ENCODE measurements around the gene WFS1.

The WFS1 gene

DNA sequence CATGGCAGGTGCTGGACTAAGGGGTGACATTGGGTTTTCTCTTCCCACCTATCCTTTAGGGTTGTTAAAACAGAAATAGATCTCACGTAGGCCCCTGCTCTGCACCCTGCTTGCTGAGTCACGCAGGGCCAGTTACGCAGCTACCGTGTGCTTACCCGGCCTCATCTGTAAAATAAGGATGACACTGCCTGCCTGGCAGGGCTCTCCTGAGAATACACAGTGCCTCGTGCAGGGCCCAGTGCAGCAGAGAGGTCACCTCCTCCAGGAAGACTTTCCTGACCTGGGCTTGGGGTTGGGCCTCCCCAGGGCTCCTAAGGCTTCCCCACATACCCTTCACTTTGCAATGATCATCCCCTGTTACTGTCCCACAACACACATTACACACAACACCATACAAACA lies 35.7 kb upstream of the WFS1 start:
- Histone ChIP-seq H3K4me3 (ENCODE audit: low read depth, low read length) (no peak overlapping the region), H3K27me3 (replicated peaks) (no peaks in the 10 kb centered on the region), H3K27ac (no peak overlapping the region), H3K36me3 (replicated peaks) (no peaks in the 10 kb centered on the region)
- in situ Hi-C loops (cut with HindIII; ENCODE audit: low pct_ligation_motif_present, low sequenced_read_pairs), result no loop called here
- DNase-seq, result no peak
- no peak for TF ChIP-seq CTCF (IDR thresholded peaks at IDR 0.05; ENCODE audit: low read depth, low read length, missing control alignments)

DNA sequence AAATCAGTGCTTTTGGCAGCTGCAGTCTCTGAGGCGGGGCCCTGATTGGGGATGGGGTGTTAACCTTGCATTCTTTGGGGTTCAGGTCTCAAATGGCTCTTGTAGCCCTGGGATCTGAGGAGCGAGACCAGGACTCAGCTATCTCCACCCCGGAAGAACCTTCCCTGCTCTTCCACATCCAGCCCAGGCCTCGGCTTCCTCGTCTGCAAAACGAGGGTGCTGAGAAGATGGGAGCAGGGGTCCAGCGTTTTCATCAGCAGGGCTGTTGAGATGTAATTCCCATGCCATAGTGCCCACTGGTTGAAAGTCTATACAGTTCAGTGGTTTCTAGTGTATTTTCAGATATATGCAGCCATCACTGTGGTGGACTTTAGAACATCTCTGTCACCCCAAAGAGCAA lies 34.6 kb upstream of the WFS1 start:
- no peak overlapping the region for H3K27ac ChIP-seq
- H3K27me3 ChIP-seq (replicated peaks), result no peaks in the 10 kb centered on the region
- no peak overlapping the region for H3K4me3 ChIP-seq (ENCODE audit: low read depth, low read length)
- DNase-seq, result no peak
- no peaks in the 10 kb centered on the region for H3K36me3 ChIP-seq (replicated peaks)
- no peak for TF ChIP-seq CTCF (IDR thresholded peaks at IDR 0.05; ENCODE audit: low read depth, low read length, missing control alignments)
- in situ Hi-C loops (cut with HindIII; ENCODE audit: low pct_ligation_motif_present, low sequenced_read_pairs), result no loop called here

GRCh38 chr4:6235901-6236640 lies 33.6 kb upstream of the WFS1 start:
- in situ Hi-C loops (cut with HindIII; ENCODE audit: low pct_ligation_motif_present, low sequenced_read_pairs), result no loop called here
- Histone ChIP-seq H3K27ac (no peak overlapping the region), H3K36me3 (replicated peaks) (no peaks in the 10 kb centered on the region), H3K27me3 (replicated peaks) (no peaks in the 10 kb centered on the region), H3K4me3 (ENCODE audit: low read depth, low read length) (no peak overlapping the region)
- no peak for DNase-seq
- TF ChIP-seq CTCF (IDR thresholded peaks at IDR 0.05; ENCODE audit: low read depth, low read length, missing control alignments), result no peak

DNA sequence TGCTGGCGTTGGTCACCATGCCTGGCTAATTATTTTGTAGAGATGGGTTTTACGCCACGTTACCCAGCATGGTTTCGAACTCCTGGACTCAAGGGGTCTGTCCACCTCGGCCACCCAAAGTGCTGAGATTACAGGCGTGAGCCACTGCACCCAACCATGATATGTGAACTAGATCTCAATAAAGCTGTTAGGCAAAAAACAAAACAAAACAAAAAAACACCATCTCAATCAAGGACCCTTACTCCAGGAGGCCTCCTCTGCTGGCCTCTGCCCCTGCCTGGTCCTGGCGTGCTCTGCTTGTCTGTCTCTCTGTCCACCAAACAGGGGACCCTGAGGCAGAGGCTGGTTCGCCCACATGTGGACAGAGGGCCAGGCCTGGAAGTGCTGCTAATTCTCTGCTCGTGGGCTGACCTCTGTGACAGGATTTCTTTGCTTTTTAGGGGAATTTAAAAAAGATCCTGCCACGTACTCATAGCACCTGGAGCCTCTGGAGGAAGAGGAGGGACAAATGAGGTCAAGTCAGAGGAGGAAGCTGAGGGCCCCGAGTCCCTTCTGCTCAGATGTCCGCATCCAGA lies 32.7 kb upstream of the WFS1 start:
- H3K27ac ChIP-seq, result no peak overlapping the region
- in situ Hi-C loops (cut with HindIII; ENCODE audit: low pct_ligation_motif_present, low sequenced_read_pairs), result no loop called here

GRCh38 chr4:6239486-6239885 lies 30.2 kb upstream of the WFS1 start:
- H3K27me3 ChIP-seq (replicated peaks), result no peaks in the 10 kb centered on the region
- in situ Hi-C loops (cut with HindIII; ENCODE audit: low pct_ligation_motif_present, low sequenced_read_pairs), result no loop called here
- no peak for DNase-seq
- TF ChIP-seq CTCF (IDR thresholded peaks at IDR 0.05; ENCODE audit: low read depth, low read length, missing control alignments), result no peak
- no peak overlapping the region for H3K27ac ChIP-seq
- H3K4me3 ChIP-seq (ENCODE audit: low read depth, low read length), result no peak overlapping the region
- H3K36me3 ChIP-seq (replicated peaks), result no peaks in the 10 kb centered on the region

More for the DNA sequence above, 32.7 kb upstream of the WFS1 start:
- Histone ChIP-seq H3K4me3 (ENCODE audit: low read depth, low read length) (no peak overlapping the region), H3K27me3 (replicated peaks) (no peaks in the 10 kb centered on the region), H3K36me3 (replicated peaks) (no peaks in the 10 kb centered on the region)
- TF ChIP-seq CTCF (IDR thresholded peaks at IDR 0.05; ENCODE audit: low read depth, low read length, missing control alignments), result no peak
- DNase-seq, result no peak

Measured in brain microvascular endothelial cell (primary cell).